Measurements from ENCODE around the gene MED6. TPM values are rescaled to one million over a fixed set of nuclear protein-coding genes. Genes with fewer than 3 reads are reported as not detected.

Gene MED6
- total RNA-seq, 2 experiments from 2014 or later, result 48.5 to 48.9 TPM

GRCh38 chr14:70595443-70596185 lies 4.8 kb downstream of the MED6 start:
- H3K27ac Mint-ChIP-seq, result no peak overlapping the region

GRCh38 chr14:70594461-70594860 lies 6.0 kb downstream of the MED6 start:
- Mint-ChIP-seq H3K27me3 (ENCODE audit: low read depth) (no peaks in the 10 kb centered on the region), H3K36me3 (ENCODE audit: low read depth) (peaks cover 15% of the 10 kb centered on the region), H3K4me3 (no peak overlapping the region), H3K9me3 (no peaks in the 10 kb centered on the region), H3K4me1 (ENCODE audit: low read depth) (peaks cover 13% of the 10 kb centered on the region), H3K27ac (no peak overlapping the region)
- CTCF ChIA-PET, result interaction anchor here (0.8 kb wide), 1 partner anchor 9 kb away, joined by 3 read pairs; no protein-coding TSS in a partner anchor
- intact Hi-C loops (cut with micrococcal nuclease), result no loop called here
- no peak for DNase-seq

More at GRCh38 chr14:70595443-70596185, 4.8 kb downstream of the MED6 start:
- Mint-ChIP-seq H3K4me3 (no peak overlapping the region), H3K4me1 (ENCODE audit: low read depth) (peaks cover 20% of the 10 kb centered on the region), H3K27me3 (ENCODE audit: low read depth) (no peaks in the 10 kb centered on the region), H3K36me3 (ENCODE audit: low read depth) (peaks cover 14% of the 10 kb centered on the region), H3K9me3 (no peaks in the 10 kb centered on the region)
- intact Hi-C loops (cut with micrococcal nuclease), result no loop called here
- CTCF ChIA-PET, result interaction anchor here (0.8 kb wide), 1 partner anchor 10 kb away, joined by 3 read pairs; no protein-coding TSS in a partner anchor
- no peak for DNase-seq

GRCh38 chr14:70585231-70585630 lies 15.2 kb downstream of the MED6 start:
- Mint-ChIP-seq H3K27ac (no peak overlapping the region), H3K9me3 (no peaks in the 10 kb centered on the region), H3K27me3 (ENCODE audit: low read depth) (no peaks in the 10 kb centered on the region), H3K36me3 (ENCODE audit: low read depth) (peaks cover 16% of the 10 kb centered on the region), H3K4me3 (no peak overlapping the region), H3K4me1 (ENCODE audit: low read depth) (no peaks in the 10 kb centered on the region)
- CTCF ChIA-PET, result interaction anchor here (0.7 to 1.2 kb wide), 6 partner anchors 10 to 1149 kb away, joined by 3 read pairs; no protein-coding TSS in a partner anchor
- DNase-seq, result peak; percentile 46
- intact Hi-C loops (cut with micrococcal nuclease), result no loop called here

- CTCF ChIA-PET, result no interaction called here
- no peaks in the 10 kb centered on the region for H3K27me3 Mint-ChIP-seq (ENCODE audit: low read depth)
Measured at GRCh38 chr14:70576891-70577290, 23.6 kb downstream of the MED6 start.

GRCh38 chr14:70573050-70573449 lies 27.4 kb downstream of the MED6 start:
- CTCF ChIA-PET, result no interaction called here
- no peak for DNase-seq
- intact Hi-C loops (cut with micrococcal nuclease), result no loop called here
- Mint-ChIP-seq H3K27me3 (ENCODE audit: low read depth) (no peaks in the 10 kb centered on the region), H3K4me3 (no peak overlapping the region), H3K36me3 (ENCODE audit: low read depth) (peaks cover 48% of the 10 kb centered on the region), H3K9me3 (peaks cover 7% of the 10 kb centered on the region), H3K4me1 (ENCODE audit: low read depth) (peaks cover 18% of the 10 kb centered on the region), H3K27ac (no peak overlapping the region)

More at GRCh38 chr14:70576891-70577290, 23.6 kb downstream of the MED6 start:
- Mint-ChIP-seq H3K4me1 (ENCODE audit: low read depth) (no peaks in the 10 kb centered on the region), H3K36me3 (ENCODE audit: low read depth) (peaks cover 36% of the 10 kb centered on the region), H3K4me3 (no peak overlapping the region), H3K27ac (no peak overlapping the region), H3K9me3 (no peaks in the 10 kb centered on the region)
- intact Hi-C loops (cut with micrococcal nuclease), result no loop called here
- DNase-seq, result no peak

- no peaks in the 10 kb centered on the region for H3K27me3 Mint-ChIP-seq (ENCODE audit: low read depth)
- peaks cover 10% of the 10 kb centered on the region for H3K9me3 Mint-ChIP-seq
- DNase-seq, result no peak
- H3K27ac Mint-ChIP-seq, result no peak overlapping the region
- peaks cover 56% of the 10 kb centered on the region for H3K36me3 Mint-ChIP-seq (ENCODE audit: low read depth)
- H3K4me3 Mint-ChIP-seq, result no peak overlapping the region
- intact Hi-C loops (cut with micrococcal nuclease), result no loop called here
- peaks cover 18% of the 10 kb centered on the region for H3K4me1 Mint-ChIP-seq (ENCODE audit: low read depth)
- CTCF ChIA-PET, result interaction anchor here (0.7 kb wide), 1 partner anchor 315 kb away, joined by 3 read pairs; no protein-coding TSS in a partner anchor
Measured at GRCh38 chr14:70571139-70571538, 29.3 kb downstream of the MED6 start.

- DNase-seq, result peak; percentile 38
- no peak overlapping the region for H3K4me3 Mint-ChIP-seq
Measured at GRCh38 chr14:70567791-70568190, 32.7 kb downstream of the MED6 start.

GRCh38 chr14:70563869-70564268 lies 36.6 kb downstream of the MED6 start:
- peaks cover 18% of the 10 kb centered on the region for H3K9me3 Mint-ChIP-seq
- no peak overlapping the region for H3K27ac Mint-ChIP-seq
- DNase-seq, result no peak
- intact Hi-C loops (cut with micrococcal nuclease), result no loop called here
- no peaks in the 10 kb centered on the region for H3K27me3 Mint-ChIP-seq (ENCODE audit: low read depth)
- no peaks in the 10 kb centered on the region for H3K4me1 Mint-ChIP-seq (ENCODE audit: low read depth)
- H3K4me3 Mint-ChIP-seq, result no peak overlapping the region
- H3K36me3 Mint-ChIP-seq (ENCODE audit: low read depth), result peaks cover 59% of the 10 kb centered on the region
- CTCF ChIA-PET, result interaction anchor here (0.7 kb wide), 1 partner anchor 67 kb away, joined by 7 read pairs; no protein-coding TSS in a partner anchor

More at GRCh38 chr14:70567791-70568190, 32.7 kb downstream of the MED6 start:
- Mint-ChIP-seq H3K9me3 (peaks cover 13% of the 10 kb centered on the region), H3K4me1 (ENCODE audit: low read depth) (peaks cover 18% of the 10 kb centered on the region), H3K27me3 (ENCODE audit: low read depth) (no peaks in the 10 kb centered on the region), H3K36me3 (ENCODE audit: low read depth) (peaks cover 65% of the 10 kb centered on the region), H3K27ac (no peak overlapping the region)
- intact Hi-C loops (cut with micrococcal nuclease), result no loop called here
- CTCF ChIA-PET, result interaction anchor here (0.9 to 1.0 kb wide), 2 partner anchors 249 to 480 kb away, joined by 3 read pairs; no protein-coding TSS in a partner anchor

- Mint-ChIP-seq H3K4me3 (no peak overlapping the region), H3K27me3 (ENCODE audit: low read depth) (no peaks in the 10 kb centered on the region), H3K9me3 (peaks cover 18% of the 10 kb centered on the region), H3K4me1 (ENCODE audit: low read depth) (no peaks in the 10 kb centered on the region), H3K27ac (no peak overlapping the region), H3K36me3 (ENCODE audit: low read depth) (peaks cover 59% of the 10 kb centered on the region)
- intact Hi-C loops (cut with micrococcal nuclease), result no loop called here
- DNase-seq, result no peak
- CTCF ChIA-PET, result no interaction called here
Measured at GRCh38 chr14:70563417-70563816, 37.0 kb downstream of the MED6 start.

GRCh38 chr14:70558356-70558755 lies 42.1 kb downstream of the MED6 start:
- H3K4me1 Mint-ChIP-seq (ENCODE audit: low read depth), result peaks cover 2% of the 10 kb centered on the region
- H3K9me3 Mint-ChIP-seq, result peaks cover 12% of the 10 kb centered on the region
- no peak overlapping the region for H3K4me3 Mint-ChIP-seq
- intact Hi-C loops (cut with micrococcal nuclease), result no loop called here
- CTCF ChIA-PET, result no interaction called here
- H3K27me3 Mint-ChIP-seq (ENCODE audit: low read depth), result no peaks in the 10 kb centered on the region
- DNase-seq, result no peak
- H3K36me3 Mint-ChIP-seq (ENCODE audit: low read depth), result peaks cover 30% of the 10 kb centered on the region
- H3K27ac Mint-ChIP-seq, result no peak overlapping the region

- CTCF ChIA-PET, result no interaction called here
- H3K4me1 Mint-ChIP-seq (ENCODE audit: low read depth), result peaks cover 2% of the 10 kb centered on the region
- peaks cover 1% of the 10 kb centered on the region for H3K9me3 Mint-ChIP-seq
- no peak overlapping the region for H3K4me3 Mint-ChIP-seq
- H3K36me3 Mint-ChIP-seq (ENCODE audit: low read depth), result peaks cover 8% of the 10 kb centered on the region
- no peak for DNase-seq
- H3K27ac Mint-ChIP-seq, result no peak overlapping the region
- intact Hi-C loops (cut with micrococcal nuclease), result no loop called here
- no peaks in the 10 kb centered on the region for H3K27me3 Mint-ChIP-seq (ENCODE audit: low read depth)
Measured at GRCh38 chr14:70555890-70556289, 44.6 kb downstream of the MED6 start.

- H3K27me3 Mint-ChIP-seq (ENCODE audit: low read depth), result no peaks in the 10 kb centered on the region
Measured at GRCh38 chr14:70538087-70538486, 62.4 kb downstream of the MED6 start.

GRCh38 chr14:70536830-70537229 lies 63.6 kb downstream of the MED6 start:
- intact Hi-C loops (cut with micrococcal nuclease), result no loop called here
- Mint-ChIP-seq H3K4me3 (no peak overlapping the region), H3K4me1 (ENCODE audit: low read depth) (peaks cover 3% of the 10 kb centered on the region), H3K27me3 (ENCODE audit: low read depth) (no peaks in the 10 kb centered on the region), H3K36me3 (ENCODE audit: low read depth) (peaks cover 13% of the 10 kb centered on the region), H3K27ac (no peak overlapping the region), H3K9me3 (peaks cover 7% of the 10 kb centered on the region)
- DNase-seq, result no peak
- CTCF ChIA-PET, result interaction anchor here (0.6 kb wide), 1 partner anchor 229 kb away, joined by 3 read pairs; no protein-coding TSS in a partner anchor

More at GRCh38 chr14:70538087-70538486, 62.4 kb downstream of the MED6 start:
- H3K9me3 Mint-ChIP-seq, result peaks cover 3% of the 10 kb centered on the region
- intact Hi-C loops (cut with micrococcal nuclease), result no loop called here
- H3K4me3 Mint-ChIP-seq, result no peak overlapping the region
- no peak overlapping the region for H3K27ac Mint-ChIP-seq
- CTCF ChIA-PET, result no interaction called here
- H3K4me1 Mint-ChIP-seq (ENCODE audit: low read depth), result peaks cover 3% of the 10 kb centered on the region
- no peak for DNase-seq
- H3K36me3 Mint-ChIP-seq (ENCODE audit: low read depth), result peaks cover 5% of the 10 kb centered on the region
